Bronchial epithelial cell (primary cell): Measurements from ENCODE around the gene MAN2B1. TPM values are rescaled to one million over a fixed set of nuclear protein-coding genes. Genes with fewer than 3 reads are reported as not detected.
"Not testable (repeated sequence)": the region's sequence is repeated elsewhere in the genome, so short reads cannot be mapped to it uniquely, and the experiment has no call there.

Experiments
- DNase-seq: peaks from one replicate; pipeline ENCODE4 v3.0.0-alpha.2; 2010; ENCODE audit warnings: low read depth
- FAIRE-seq: peaks from 2 replicates; lab custom pipeline; 2011; peaks lifted over from hg19 to GRCh38; lab: Jason Lieb, UNC
- H3K27me3 ChIP-seq: 2 replicates; pipeline ENCODE4 v1.5.1; 2011; ENCODE audit warnings: low read length; ENCODE audit not compliant: control insufficient read depth, insufficient read depth
- H3K36me3 ChIP-seq: 2 replicates; pipeline ENCODE4 v1.5.1; 2011; ENCODE audit warnings: low read length; ENCODE audit not compliant: control insufficient read depth, insufficient read depth
- H3K4me3 ChIP-seq: 2 replicates; pipeline ENCODE4 v1.5.1; 2011; ENCODE audit warnings: mild to moderate bottlenecking, low read depth, low read length, control low read depth
- total RNA-seq: library from RNA; depleted of rRNA; stranded (reverse); fragments of >200 nt; gene quantifications from 2 replicates; pipeline ENCODE4 v1.2.1, GENCODE V29; 2014
- TF ChIP-seq, protein P1 (sequence below): IDR thresholded peaks from 2 replicates; pipeline ENCODE4 v1.5.1; 2011; ENCODE audit warnings: mild to moderate bottlenecking, moderate library complexity, low read length, control low read depth, inconsistent platforms; ENCODE audit not compliant: insufficient read depth, severe bottlenecking

Gene MAN2B1
- total RNA-seq, 1 donor from 2014 or later, result 32.1 TPM

DNA sequence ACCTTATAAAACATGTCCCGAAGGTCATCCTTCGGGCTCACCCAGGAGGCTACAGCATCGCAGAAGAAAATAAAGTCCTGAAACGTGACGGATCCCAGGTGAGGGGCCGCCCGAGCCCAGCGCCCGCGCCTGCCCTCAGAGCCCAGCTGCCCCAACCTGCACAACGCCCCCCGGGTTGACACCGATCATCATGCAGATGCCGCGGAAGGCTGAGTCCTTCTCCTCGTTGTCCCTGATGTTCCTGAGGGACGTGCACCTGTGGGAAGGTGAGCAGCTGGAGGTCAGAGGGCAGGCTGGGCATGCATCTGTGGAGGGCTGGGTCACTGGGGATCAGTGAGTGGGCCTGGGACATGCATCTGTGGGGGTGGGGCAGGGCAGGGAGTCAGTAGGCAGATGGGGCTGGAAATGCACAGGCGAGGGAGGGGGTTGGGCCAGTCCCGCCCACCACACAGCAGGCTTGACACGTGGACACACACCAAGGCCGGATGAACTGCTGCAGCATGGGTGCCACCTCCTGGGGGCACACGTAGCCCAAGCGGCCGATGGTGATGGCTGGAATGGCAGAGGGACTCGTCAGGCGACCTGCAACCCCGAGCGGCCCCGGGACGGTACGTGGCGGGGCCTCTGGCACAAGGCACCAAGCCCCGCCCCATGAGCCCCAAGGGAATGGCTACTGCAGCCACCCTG, 35.2 kb upstream of the MAN2B1 start:
- H3K36me3 ChIP-seq, result peaks cover 37% of the 10 kb centered on the region
- no peak for FAIRE-seq
- no peak overlapping the region for H3K4me3 ChIP-seq
- no peaks in the 10 kb centered on the region for H3K27me3 ChIP-seq
- DNase-seq, result no peak
- TF ChIP-seq, protein P1, sequence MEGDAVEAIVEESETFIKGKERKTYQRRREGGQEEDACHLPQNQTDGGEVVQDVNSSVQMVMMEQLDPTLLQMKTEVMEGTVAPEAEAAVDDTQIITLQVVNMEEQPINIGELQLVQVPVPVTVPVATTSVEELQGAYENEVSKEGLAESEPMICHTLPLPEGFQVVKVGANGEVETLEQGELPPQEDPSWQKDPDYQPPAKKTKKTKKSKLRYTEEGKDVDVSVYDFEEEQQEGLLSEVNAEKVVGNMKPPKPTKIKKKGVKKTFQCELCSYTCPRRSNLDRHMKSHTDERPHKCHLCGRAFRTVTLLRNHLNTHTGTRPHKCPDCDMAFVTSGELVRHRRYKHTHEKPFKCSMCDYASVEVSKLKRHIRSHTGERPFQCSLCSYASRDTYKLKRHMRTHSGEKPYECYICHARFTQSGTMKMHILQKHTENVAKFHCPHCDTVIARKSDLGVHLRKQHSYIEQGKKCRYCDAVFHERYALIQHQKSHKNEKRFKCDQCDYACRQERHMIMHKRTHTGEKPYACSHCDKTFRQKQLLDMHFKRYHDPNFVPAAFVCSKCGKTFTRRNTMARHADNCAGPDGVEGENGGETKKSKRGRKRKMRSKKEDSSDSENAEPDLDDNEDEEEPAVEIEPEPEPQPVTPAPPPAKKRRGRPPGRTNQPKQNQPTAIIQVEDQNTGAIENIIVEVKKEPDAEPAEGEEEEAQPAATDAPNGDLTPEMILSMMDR, result no peak

DNA sequence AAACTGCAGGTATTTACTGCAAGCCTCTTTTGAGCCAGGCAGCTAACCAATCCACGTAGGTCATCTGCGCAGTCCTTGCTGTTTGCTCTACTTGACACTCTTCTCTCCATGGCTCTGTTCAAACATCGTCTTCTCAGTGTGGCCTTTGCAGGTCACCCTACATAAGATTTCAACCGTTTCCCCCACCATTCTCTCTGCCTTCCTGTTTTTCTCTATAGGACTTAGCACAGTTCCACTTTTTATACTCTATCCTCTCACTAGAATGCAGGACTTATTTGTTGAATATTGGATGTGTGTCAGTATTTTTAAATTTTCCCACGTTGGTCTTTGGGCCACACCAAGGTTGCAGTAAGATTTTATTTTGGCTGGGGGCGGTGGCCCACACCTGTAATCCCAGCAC, 31.6 kb upstream of the MAN2B1 start:
- peaks cover 21% of the 10 kb centered on the region for H3K36me3 ChIP-seq
- DNase-seq (no peak), FAIRE-seq (no peak)
- H3K4me3 ChIP-seq, result no peak overlapping the region
- TF ChIP-seq, protein P1, result no peak
- no peaks in the 10 kb centered on the region for H3K27me3 ChIP-seq

DNA sequence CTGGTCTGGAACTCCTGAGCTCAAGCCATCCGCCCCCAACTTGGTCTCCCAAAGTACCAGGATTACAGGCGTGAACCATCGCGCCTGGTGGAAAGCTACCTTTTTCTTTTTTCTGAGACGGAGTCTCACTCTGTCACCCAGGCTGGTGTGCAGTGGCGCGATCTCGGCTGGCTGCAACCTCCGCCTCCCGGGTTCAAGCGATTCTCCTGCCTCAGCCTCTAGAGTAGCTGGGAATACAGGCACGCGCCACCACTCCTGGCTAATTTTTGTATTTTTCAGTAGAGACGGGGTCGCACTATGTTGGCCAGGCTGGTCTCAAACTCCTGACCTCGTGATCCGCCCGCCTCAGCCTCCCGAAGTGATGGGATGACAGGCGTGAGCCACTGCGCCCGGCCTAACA, 30.9 kb upstream of the MAN2B1 start:
- H3K27me3 ChIP-seq, DNase-seq, FAIRE-seq, H3K4me3 ChIP-seq: not testable (repeated sequence)
- peaks cover 17% of the 10 kb centered on the region for H3K36me3 ChIP-seq

DNA sequence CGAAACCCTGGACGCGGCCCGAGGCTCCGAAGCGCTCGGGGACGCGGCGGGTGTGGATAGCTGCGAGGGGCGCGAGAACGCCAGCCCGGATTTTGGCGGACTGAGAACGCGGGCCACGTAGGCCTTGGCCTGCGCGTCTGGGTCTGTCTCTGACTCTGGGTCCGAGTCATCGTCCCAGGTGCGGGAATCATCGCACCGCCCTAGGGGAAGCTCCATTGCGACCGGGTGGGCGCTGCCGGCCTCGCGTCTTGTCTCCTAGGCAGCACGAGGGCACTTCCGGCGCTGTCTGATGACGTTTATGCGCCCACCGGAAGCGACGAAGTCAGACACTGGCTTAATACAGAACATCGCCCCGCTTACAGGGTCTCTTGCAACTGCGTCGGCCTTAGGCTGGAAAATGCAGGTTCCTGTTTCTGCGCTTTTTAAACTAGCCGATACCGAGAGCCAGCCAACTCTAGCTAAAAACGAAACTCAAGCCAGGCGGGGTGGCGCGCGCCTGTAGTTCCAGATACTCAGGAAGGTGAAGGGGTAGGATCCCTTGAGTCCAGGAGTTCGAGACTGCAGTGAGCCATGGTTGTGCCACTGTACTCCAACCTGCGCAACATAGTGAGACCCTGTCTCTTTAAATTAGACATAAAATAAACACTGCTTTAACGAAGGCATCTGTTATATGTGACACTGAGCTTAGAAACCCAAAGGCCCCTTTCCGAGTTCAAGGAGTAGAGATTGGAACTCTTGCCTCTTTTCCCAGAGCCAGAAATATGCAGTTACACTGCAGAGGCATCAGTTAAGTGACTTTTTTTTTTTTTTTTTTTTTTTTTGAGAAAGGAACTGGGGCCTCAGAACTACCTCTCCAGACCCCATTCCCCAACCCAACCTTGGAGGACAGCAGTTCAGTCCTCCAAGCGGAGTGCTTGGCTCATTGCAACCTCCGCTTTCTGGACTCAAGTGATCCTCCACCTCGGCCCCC, 30.1 kb upstream of the MAN2B1 start, which contains the start of gene FBXW9:
Gene FBXW9 (minus strand): TSS at position 266 of the 970 bp plus-strand sequence. CDS start 50 bp downstream, at position 216.
- Histone ChIP-seq H3K27me3 (no peaks in the 10 kb centered on the region), H3K4me3 (peak within 1 kb of the TSS; percentile 85), H3K36me3 (peaks cover 12% of the 10 kb centered on the region)
- FAIRE-seq (no peak), DNase-seq (peak; percentile 85)
- TF ChIP-seq, protein P1, result no peak

DNA sequence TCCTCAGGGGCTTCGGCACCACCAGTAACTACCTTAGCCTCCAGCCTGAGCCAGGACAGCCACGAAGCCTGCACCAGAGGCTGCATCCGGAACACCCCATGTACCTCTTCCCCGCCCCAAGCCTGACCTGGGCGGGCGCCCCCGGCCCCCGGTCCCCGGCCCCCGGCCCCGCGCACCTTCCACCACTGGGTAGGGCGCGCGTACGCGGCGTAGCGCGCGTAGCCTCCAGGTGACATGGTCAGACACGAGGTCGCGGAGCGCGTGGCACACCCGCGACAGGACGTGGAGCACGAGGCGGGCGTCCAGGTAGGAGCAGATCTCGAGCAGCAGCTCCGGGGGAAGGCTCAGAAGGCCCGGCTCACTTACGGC, 29.4 kb upstream of the MAN2B1 start:
- Histone ChIP-seq H3K36me3 (peaks cover 6% of the 10 kb centered on the region), H3K4me3 (peak overlapping the region; percentile 85), H3K27me3 (no peaks in the 10 kb centered on the region)
- FAIRE-seq (no peak), DNase-seq (no peak)
- TF ChIP-seq, protein P1, result no peak

DNA sequence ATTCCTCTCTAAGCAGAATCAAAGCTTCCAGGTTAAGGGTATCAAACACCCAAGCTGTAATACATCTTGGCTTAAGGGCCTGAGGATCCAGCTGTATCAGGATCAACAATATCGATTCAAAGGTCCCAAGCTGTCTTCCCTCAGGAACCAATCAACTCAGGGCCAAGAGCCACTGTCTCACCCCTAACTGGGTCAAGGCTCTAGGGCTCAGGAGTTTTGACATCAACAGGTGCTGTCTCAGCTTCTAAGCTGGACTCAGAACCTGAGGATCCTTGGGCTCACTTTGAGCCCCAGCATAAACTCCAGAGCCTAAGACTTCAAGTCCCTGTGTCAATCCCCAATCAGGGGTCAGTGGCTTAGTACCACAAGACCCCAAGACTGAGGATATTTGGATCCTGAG, 29.0 kb upstream of the MAN2B1 start:
- H3K36me3 ChIP-seq, result peaks cover 4% of the 10 kb centered on the region
- no peak for DNase-seq

More for the DNA sequence above, 29.0 kb upstream of the MAN2B1 start:
- Histone ChIP-seq H3K27me3 (no peaks in the 10 kb centered on the region), H3K4me3 (peak overlapping the region; percentile 85)
- TF ChIP-seq, protein P1, result no peak
- FAIRE-seq, result no peak
